Heart left ventricle (tissue), 16 donors: ENCODE data around the gene ATRNL1. TPM values are rescaled to one million over a fixed set of nuclear protein-coding genes. Genes with fewer than 3 reads are reported as not detected.

Source experiments
- ATAC-seq, 4 donors: fragments of 200-7000 bp; cut with Tn5 transposase; one replicate each; pipeline ENCODE4 v1.9.1; 2020 to 2022; ENCODE audit warnings: moderate library complexity in 4 of 4, mild to moderate bottlenecking in 3 of 4, moderate number of reproducible peaks in 1 of 4
- DNase-seq, 5 donors: peaks; one replicate each; pipeline ENCODE4 v3.0.0-alpha.2; 2020
- H3K27ac ChIP-seq, 12 donors: fragments of 200-600 bp; sonication (generic) in 4 of 12; one replicate each; pipeline versions ENCODE4 v1.5.0 to v1.8.0; 2016 to 2022; ENCODE audit warnings: mild to moderate bottlenecking in 2 of 12
- H3K27me3 ChIP-seq, 9 donors: fragments of 200-600 bp; sonication (generic) in 2 of 9; one replicate each; pipeline versions ENCODE4 v1.5.1 to v1.8.0; 2016 to 2022; ENCODE audit warnings: mild to moderate bottlenecking in 3 of 9
- H3K36me3 ChIP-seq, 9 donors: fragments of 200-600 bp; sonication (generic) in 2 of 9; one replicate each; pipeline versions ENCODE4 v1.5.0 to v1.8.0; 2018 to 2022; ENCODE audit warnings: mild to moderate bottlenecking in 2 of 9
- H3K4me1 ChIP-seq, 12 donors: fragments of 200-600 bp; sonication (generic) in 4 of 12; one replicate each; pipeline versions ENCODE4 v1.5.0 to v1.8.0; 2016 to 2022; ENCODE audit warnings: mild to moderate bottlenecking in 3 of 12
- H3K4me3 ChIP-seq, 12 donors: fragments of 200-600 bp; sonication (generic) in 4 of 12; one replicate each; pipeline versions ENCODE4 v1.5.0 to v1.8.0; 2017 to 2022; ENCODE audit warnings: mild to moderate bottlenecking in 9 of 12, moderate library complexity in 4 of 12
- H3K9me3 ChIP-seq, 12 donors: fragments of 200-600 bp; sonication (generic) in 4 of 12; one replicate each; pipeline versions ENCODE4 v1.5.0 to v1.8.0; 2016 to 2022; ENCODE audit warnings: mild to moderate bottlenecking in 1 of 12
- CTCF ChIP-seq, 12 donors: fragments of 200-600 bp; sonication (generic) in 4 of 12; IDR thresholded peaks; one replicate each; pipeline versions ENCODE4 v1.5.0 to v1.8.0; 2018 to 2022; ENCODE audit warnings: antibody characterized with exemption in 12 of 12, mild to moderate bottlenecking in 5 of 12
- POLR2A ChIP-seq, 2 donors: fragments of 450-650 bp; IDR thresholded peaks; one replicate each; pipeline ENCODE4 v1.6.1; 2017; ENCODE audit warnings: antibody characterized with exemption in 2 of 2, mild to moderate bottlenecking in 2 of 2, moderate library complexity in 2 of 2
- WGBS, 4 donors: extraction: QIAGEN DNeasy Blood & Tissue Kit in 2 of 4; methylation state at CpG; one replicate each; pipeline versions ENCODE4 v1.1.5 to v1.1.7; 2013 to 2018; 5-methylcytosine and 5-hydroxymethylcytosine counted together
- intact Hi-C, 10 donors: fragments of 100-400 bp; cut with DNase I; formaldehyde crosslinking; loops; one replicate each; pipeline versions ENCODE4 v1.11.1 to v1.14.2; 2022
- polyA plus RNA-seq, 2 donors: library from polyadenylated mRNA; stranded (reverse); fragments of 200-250 nt; gene quantifications; one replicate each; pipeline ENCODE4 v1.2.3, GENCODE V29; 2013
- total RNA-seq, 9 donors: library from RNA; depleted of rRNA in 2 of 9; stranded (reverse); fragments of >200 nt in 2 of 9; fragmentation: NEBNext Ultra II Directional in 3 of 9; extraction: Animal tissue kit (Norgen Biotek cat#: 25700) in 3 of 9; gene quantifications; one replicate each; pipeline versions ENCODE4 v1.1.0 to v1.2.4, GENCODE V29; 2016 to 2023
- donor health status: ischemic (EF 13 %, LVEDD 7.1; RV severe dilation, severe dysfunction).
- donor health status: healthy with polysubstance abuse.
- donor health status: DM: no; HTN: yes; CAD: no.
- donor health status: DM: no; HTN: no; CAD: no.
- donor health status: ischemic (EF 25% LVEDD 6.9; RV normal size, moderate dysfunction).
- donor health status: ischemic (EF 25% LVEDD 5.7; RV mildly dilated, moderate dysfunction).
- donor health status: healthy.
- donor health status: DM: yes; HTN: yes; CAD: no.
- donor health status: ischemic (EF 35%, LVEDD 5.7; RV mildly dilated, moderate dysfunction).
- donor health status: nonischemic (EF 11% LVEDD 7.7; RV severe dilation, severe dysfunction).
- donor health status: DM: yes; HTN: yes; CAD: no.
- donor health status: PGD.
- donor health status: ischemic (EF 29% LVEDD 5.4; RV normal size, mild dysfunction).
- donor health status: nonischemic (EF 23%, LVEDD 6.1; RV moderate dilation, normal function).

ATRNL1 gene
- total and polyA plus RNA-seq, 11 donors: 0.13 to 28.5 (median 3.0) TPM

GRCh38 chr10:115974351-115974750 is 881.2 kb downstream of the ATRNL1 start:
- WGBS, 4 donors: 76 to 87% (median 80%) methylated on average over 4 of the region's 4 CpGs
- DNase-seq (no peak), ATAC-seq (no peak)
- TF ChIP-seq POLR2A (IDR thresholded peaks at IDR 0.05) (no peak), CTCF (IDR thresholded peaks at IDR 0.05) (no peak)
- no peak overlapping the region for H3K27ac ChIP-seq
- no peaks in the 10 kb centered on the region for H3K4me1 ChIP-seq
- peaks cover 0 to 5% (median 0%) of the 10 kb centered on the region in 12 donors for H3K9me3 ChIP-seq
- H3K27me3 ChIP-seq: no peaks in the 10 kb centered on the region
- H3K4me3 ChIP-seq: no peak overlapping the region
- intact Hi-C loops: no loop called here
- H3K36me3 ChIP-seq: no peaks in the 10 kb centered on the region

- H3K27me3 ChIP-seq: no peaks in the 10 kb centered on the region
- DNase-seq: no peak
- H3K4me3 ChIP-seq: no peak overlapping the region
- WGBS, 4 donors: 65 to 86% (median 70%) methylated on average over 8 to 9 of the region's 9 CpGs
- H3K27ac ChIP-seq: no peak overlapping the region
- peak in 1 of 4 donors; percentile 12 for ATAC-seq
- peaks cover 0 to 5% (median 0%) of the 10 kb centered on the region in 12 donors for H3K9me3 ChIP-seq
- no peak for TF ChIP-seq POLR2A (IDR thresholded peaks at IDR 0.05)
- no peak for TF ChIP-seq CTCF (IDR thresholded peaks at IDR 0.05)
- H3K4me1 ChIP-seq: no peaks in the 10 kb centered on the region
- intact Hi-C loops: no loop called here
- H3K36me3 ChIP-seq: no peaks in the 10 kb centered on the region
Measured at GRCh38 chr10:115974816-115975430, 881.8 kb downstream of the ATRNL1 start.

GRCh38 chr10:115975506-115975905 is 882.3 kb downstream of the ATRNL1 start:
- no peak overlapping the region for H3K27ac ChIP-seq
- 70 to 79% (median 74%) methylated on average over 4 of the region's 4 CpGs for WGBS, 4 donors
- peaks cover 0 to 5% (median 0%) of the 10 kb centered on the region in 12 donors for H3K9me3 ChIP-seq
- ATAC-seq: no peak
- no peak overlapping the region for H3K4me3 ChIP-seq
- H3K36me3 ChIP-seq: no peaks in the 10 kb centered on the region
- TF ChIP-seq POLR2A (IDR thresholded peaks at IDR 0.05): no peak
- DNase-seq: no peak
- peaks cover 0 to 2% (median 0%) of the 10 kb centered on the region in 12 donors for H3K4me1 ChIP-seq
- no peaks in the 10 kb centered on the region for H3K27me3 ChIP-seq
- intact Hi-C loops: no loop called here

GRCh38 chr10:115976342-115976741 is 883.2 kb downstream of the ATRNL1 start:
- H3K9me3 ChIP-seq: peaks cover 0 to 5% (median 0%) of the 10 kb centered on the region in 12 donors
- ATAC-seq (no peak), DNase-seq (no peak)
- intact Hi-C loops: no loop called here
- no peak overlapping the region for H3K4me3 ChIP-seq
- WGBS, 4 donors: 73 to 87% (median 86%) methylated on average over 5 of the region's 5 CpGs
- TF ChIP-seq POLR2A (IDR thresholded peaks at IDR 0.05): no peak
- no peak for TF ChIP-seq CTCF (IDR thresholded peaks at IDR 0.05)
- H3K27me3 ChIP-seq: no peaks in the 10 kb centered on the region
- H3K4me1 ChIP-seq: peaks cover 0 to 3% (median 0%) of the 10 kb centered on the region in 12 donors
- no peak overlapping the region for H3K27ac ChIP-seq
- H3K36me3 ChIP-seq: no peaks in the 10 kb centered on the region

- WGBS, 4 donors: 62 to 71% (median 65%) methylated on average over 3 of the region's 3 CpGs
- intact Hi-C loops: no loop called here
- Histone ChIP-seq H3K27me3 (no peaks in the 10 kb centered on the region), H3K9me3 (peaks cover 0 to 5% (median 0%) of the 10 kb centered on the region in 12 donors), H3K36me3 (no peaks in the 10 kb centered on the region), H3K27ac (no peak overlapping the region), H3K4me1 (peaks cover 0 to 3% (median 0%) of the 10 kb centered on the region in 12 donors), H3K4me3 (no peak overlapping the region)
- TF ChIP-seq CTCF (IDR thresholded peaks at IDR 0.05): no peak
- no peak for TF ChIP-seq POLR2A (IDR thresholded peaks at IDR 0.05)
- no peak for ATAC-seq
- DNase-seq: no peak
Measured at GRCh38 chr10:115977855-115978254, 884.7 kb downstream of the ATRNL1 start.
